K562 (cell line): ENCODE data around the gene PAM.

Experiments used
- C11orf30 ChIP-seq: fragments of 450-650 bp; IDR thresholded peaks from 2 replicates; pipeline ENCODE4 v1.6.1; 2016; ENCODE audit warnings: low read depth, mild to moderate bottlenecking
- CBFA2T3 ChIP-seq: fragments of 450-650 bp; IDR thresholded peaks from 2 replicates; pipeline ENCODE4 v1.6.1; 2017
- MYBL2 ChIP-seq, 2 experiments: fragments of 450-650 bp in 1 of 2; sonication (generic) in 1 of 2; formaldehyde crosslinking in 1 of 2; IDR thresholded peaks; 2 replicates each; pipeline versions ENCODE4 v1.6.1 to v1.8.1; 2017 to 2022; ENCODE audit warnings: borderline replicate concordance in 1 of 2, inconsistent platforms in 1 of 2, low read depth in 1 of 2, mild to moderate bottlenecking in 1 of 2, missing genetic modification reagents in 1 of 2, moderate library complexity in 1 of 2
- NRF1 ChIP-seq, 2 experiments: fragments of 450-650 bp; IDR thresholded peaks in 1 of 2; conservative IDR thresholded peaks in 1 of 2; 2 replicates each; pipeline ENCODE4 v1.6.1; 2014; ENCODE audit warnings: mild to moderate bottlenecking in 2 of 2
- POLR2AphosphoS5 ChIP-seq: IDR thresholded peaks from 2 replicates; pipeline ENCODE4 v1.6.1; 2011; ENCODE audit warnings: mild to moderate bottlenecking, low read depth, low read length, moderate library complexity; ENCODE audit not compliant: control insufficient read depth, insufficient read depth
- U2AF2 ChIP-seq: fragments of 200-400 bp; formaldehyde crosslinking; optimal IDR thresholded peaks from 2 replicates; pipeline ENCODE3; 2017; ENCODE audit warnings: low read depth, mild to moderate bottlenecking, low read length
- ZNF274 ChIP-seq: IDR thresholded peaks from 2 replicates; pipeline ENCODE4 v1.6.1; 2011; ENCODE audit warnings: low read depth, mild to moderate bottlenecking, low read length, moderate library complexity, borderline replicate concordance
- TF ChIP-seq, protein P1 (sequence below), 3 experiments: IDR thresholded peaks in 2 of 3; conservative IDR thresholded peaks in 1 of 3; 2 replicates each; pipeline ENCODE4 v1.5.1; 2011 to 2012; ENCODE audit warnings: low read length in 3 of 3, mild to moderate bottlenecking in 3 of 3, control low read depth in 2 of 3, improper control_type of control experiment in 1 of 3, inconsistent platforms in 1 of 3, low read depth in 1 of 3, mixed read lengths in 1 of 3, moderate library complexity in 1 of 3; ENCODE audit not compliant: insufficient read depth in 2 of 3
- TF ChIP-seq, protein P2 (sequence below): sonication (generic); formaldehyde crosslinking; IDR thresholded peaks from 2 replicates; pipeline ENCODE4 v1.8.0; 2022; ENCODE audit warnings: mild to moderate bottlenecking, missing genetic modification reagents
- TF ChIP-seq, protein P3 (sequence below): fragments of 250-450 bp; sonication (Bioruptor Pico); IDR thresholded peaks from 2 replicates; pipeline ENCODE4 v1.8.0; 2021; ENCODE audit warnings: borderline replicate concordance, mild to moderate bottlenecking, moderate library complexity; ENCODE audit not compliant: poor library complexity, severe bottlenecking

DNA sequence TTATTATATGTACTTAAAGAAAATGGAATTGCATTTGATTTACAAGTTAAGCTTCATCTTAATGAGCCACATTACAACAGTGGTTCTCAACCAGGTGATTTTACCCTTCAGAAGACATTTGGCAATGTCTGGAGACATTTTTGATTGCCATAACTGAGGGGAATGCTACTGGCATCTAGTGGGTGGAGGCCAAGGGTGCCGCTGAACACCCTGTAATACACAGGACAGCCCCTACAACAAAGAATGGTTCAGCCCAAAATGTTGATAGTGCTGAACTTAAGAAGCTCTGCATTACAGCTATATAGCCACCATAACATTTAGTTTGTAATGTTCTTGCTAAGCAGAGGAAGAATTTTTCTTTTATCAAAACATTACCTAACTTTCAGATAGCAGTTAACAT is 103.1 kb downstream of the PAM start:
- TF ChIP-seq, protein P1, sequence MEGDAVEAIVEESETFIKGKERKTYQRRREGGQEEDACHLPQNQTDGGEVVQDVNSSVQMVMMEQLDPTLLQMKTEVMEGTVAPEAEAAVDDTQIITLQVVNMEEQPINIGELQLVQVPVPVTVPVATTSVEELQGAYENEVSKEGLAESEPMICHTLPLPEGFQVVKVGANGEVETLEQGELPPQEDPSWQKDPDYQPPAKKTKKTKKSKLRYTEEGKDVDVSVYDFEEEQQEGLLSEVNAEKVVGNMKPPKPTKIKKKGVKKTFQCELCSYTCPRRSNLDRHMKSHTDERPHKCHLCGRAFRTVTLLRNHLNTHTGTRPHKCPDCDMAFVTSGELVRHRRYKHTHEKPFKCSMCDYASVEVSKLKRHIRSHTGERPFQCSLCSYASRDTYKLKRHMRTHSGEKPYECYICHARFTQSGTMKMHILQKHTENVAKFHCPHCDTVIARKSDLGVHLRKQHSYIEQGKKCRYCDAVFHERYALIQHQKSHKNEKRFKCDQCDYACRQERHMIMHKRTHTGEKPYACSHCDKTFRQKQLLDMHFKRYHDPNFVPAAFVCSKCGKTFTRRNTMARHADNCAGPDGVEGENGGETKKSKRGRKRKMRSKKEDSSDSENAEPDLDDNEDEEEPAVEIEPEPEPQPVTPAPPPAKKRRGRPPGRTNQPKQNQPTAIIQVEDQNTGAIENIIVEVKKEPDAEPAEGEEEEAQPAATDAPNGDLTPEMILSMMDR (IDR thresholded peaks at IDR 0.05 in 2 of 3, conservative IDR thresholded peaks at IDR 0.05 in 1 of 3; ENCODE audit: insufficient read depth in 2 of 3, low read depth in 1 of 3, low read length in 3 of 3) = no peak
- TF ChIP-seq C11orf30 (no peak), CBFA2T3 (no peak), U2AF2 (no peak), NRF1 (conservative IDR thresholded peaks at IDR 0.05 in 1 of 2, IDR thresholded peaks at IDR 0.05 in 1 of 2) (no peak), ZNF274 (no peak), POLR2AphosphoS5 (no peak), MYBL2 (IDR thresholded peaks at IDR 0.05; ENCODE audit: low read depth) (no peak), MYBL2 (CRISPR knock-in tag; IDR thresholded peaks at IDR 0.05; ENCODE audit: borderline replicate concordance) (no peak)
- TF ChIP-seq, protein P2, sequence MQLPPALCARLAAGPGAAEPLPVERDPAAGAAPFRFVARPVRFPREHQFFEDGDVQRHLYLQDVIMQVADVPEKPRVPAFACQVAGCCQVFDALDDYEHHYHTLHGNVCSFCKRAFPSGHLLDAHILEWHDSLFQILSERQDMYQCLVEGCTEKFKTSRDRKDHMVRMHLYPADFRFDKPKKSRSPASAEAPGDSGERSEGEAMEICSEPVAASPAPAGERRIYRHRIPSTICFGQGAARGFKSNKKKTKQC (CRISPR knock-in tag) = no peak
- TF ChIP-seq, protein P3, sequence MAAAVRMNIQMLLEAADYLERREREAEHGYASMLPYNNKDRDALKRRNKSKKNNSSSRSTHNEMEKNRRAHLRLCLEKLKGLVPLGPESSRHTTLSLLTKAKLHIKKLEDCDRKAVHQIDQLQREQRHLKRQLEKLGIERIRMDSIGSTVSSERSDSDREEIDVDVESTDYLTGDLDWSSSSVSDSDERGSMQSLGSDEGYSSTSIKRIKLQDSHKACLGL (CRISPR knock-in tag) = no peak
